Endodermal cell (in vitro differentiated cells): ENCODE data around the gene LAMA4. TPM values are rescaled to one million over a fixed set of nuclear protein-coding genes. Genes with fewer than 3 reads are reported as not detected.
"Not testable (repeated sequence)": the region's sequence is repeated elsewhere in the genome, so short reads cannot be mapped to it uniquely, and the experiment has no call there.

Experiments used
- DNase-seq: peaks from one replicate; pipeline ENCODE4 v3.0.0-alpha.2; 2017
- H3K27ac ChIP-seq: 2 replicates; pipeline ENCODE4 v1.5.1; 2013; ENCODE audit warnings: mild to moderate bottlenecking, low read depth, low read length, moderate library complexity
- H3K27me3 ChIP-seq: 2 replicates; pipeline ENCODE4 v1.6.1; 2013; ENCODE audit warnings: mild to moderate bottlenecking, low read length, moderate library complexity; ENCODE audit not compliant: insufficient read depth, control insufficient read depth, poor library complexity, severe bottlenecking
- H3K36me3 ChIP-seq: 2 replicates; pipeline ENCODE4 v1.7.0; 2013; ENCODE audit warnings: mild to moderate bottlenecking, low read length, moderate library complexity; ENCODE audit not compliant: control insufficient read depth, insufficient read depth
- H3K4me1 ChIP-seq: one replicate; pipeline ENCODE4 v1.7.0; 2013; ENCODE audit warnings: low read length; ENCODE audit not compliant: control insufficient read depth, insufficient read depth
- H3K4me3 ChIP-seq: 2 replicates; pipeline ENCODE4 v1.5.1; 2013; ENCODE audit warnings: mild to moderate bottlenecking, low read length, moderate library complexity
- H3K9ac ChIP-seq: 2 replicates; pipeline ENCODE4 v1.6.1; 2013; ENCODE audit warnings: mild to moderate bottlenecking, low read length, moderate library complexity; ENCODE audit not compliant: poor library complexity, severe bottlenecking; ENCODE audit errors: extremely low read depth
- H3K9me3 ChIP-seq: 2 replicates; pipeline ENCODE4 v1.6.1; 2013; ENCODE audit warnings: mild to moderate bottlenecking, low read length, moderate library complexity; ENCODE audit not compliant: control insufficient read depth
- H3K27ac Mint-ChIP-seq: 2 replicates; pipeline ENCODE4 v1.8.0; 2020; ENCODE audit warnings: mixed read lengths
- H3K27me3 Mint-ChIP-seq: 2 replicates; pipeline ENCODE4 v1.8.0; 2021; ENCODE audit warnings: mild to moderate bottlenecking, mixed read lengths; ENCODE audit not compliant: insufficient read depth
- H3K36me3 Mint-ChIP-seq: 2 replicates; pipeline ENCODE4 v1.8.0; 2020; ENCODE audit warnings: low read depth, mixed read lengths
- H3K4me1 Mint-ChIP-seq: 2 replicates; pipeline ENCODE4 v1.8.0; 2020; ENCODE audit warnings: mixed read lengths
- H3K4me3 Mint-ChIP-seq: 2 replicates; pipeline ENCODE4 v1.8.0; 2020; ENCODE audit warnings: mild to moderate bottlenecking, moderate library complexity, mixed read lengths
- H3K9me3 Mint-ChIP-seq: 2 replicates; pipeline ENCODE4 v1.8.0; 2020; ENCODE audit warnings: mild to moderate bottlenecking, mixed read lengths
- CTCF ChIP-seq: fragments of 200-600 bp; sonication (generic); conservative IDR thresholded peaks from 2 replicates; pipeline ENCODE4 v1.5.0; 2021; ENCODE audit warnings: antibody characterized with exemption, mild to moderate bottlenecking
- WGBS, 2 experiments: methylation state at CpG; one replicate each; pipeline versions ENCODE4 v1.1.5 to v1.1.7; 2013; ENCODE audit warnings: missing lambda C conversion rate in 2 of 2, mixed read lengths in 1 of 2; ENCODE audit not compliant: insufficient coverage in 1 of 2, insufficient read length in 1 of 2; 5-methylcytosine and 5-hydroxymethylcytosine counted together
- total RNA-seq, 2 donors: library from RNA; stranded (reverse); fragmentation: NEBNext Ultra II Directional in 1 of 2; extraction: Animal tissue kit (Norgen Biotek cat#: 25700) in 1 of 2; gene quantifications; 2 replicates in 1 of 2; 3 replicates in 1 of 2; pipeline ENCODE4 v1.2.1, GENCODE V29; 2021

Gene LAMA4
- total RNA-seq, 2 donors from 2014 or later: 0.24 to 3.7 TPM

DNA sequence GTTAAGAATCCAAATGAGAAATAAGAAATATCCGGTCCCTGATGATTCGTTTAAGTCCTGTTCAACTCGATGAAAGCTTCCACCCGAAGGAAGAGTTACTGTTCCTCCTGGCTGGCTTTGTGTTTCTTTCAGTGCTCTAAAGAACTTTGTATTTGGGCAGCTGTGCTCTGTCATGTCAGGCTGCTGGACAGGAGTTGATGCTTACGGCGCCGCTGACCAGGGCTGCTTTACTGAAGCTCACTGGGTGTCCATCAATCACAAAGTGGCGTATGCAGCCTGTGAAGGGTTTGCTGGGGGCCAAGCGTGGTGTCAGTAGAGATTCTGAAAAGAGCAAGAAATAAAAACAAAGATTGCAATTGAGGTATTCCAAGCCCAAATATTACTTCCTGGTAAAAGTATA, 145.1 kb downstream of the LAMA4 start:
- Histone ChIP-seq H3K4me3 (no peak overlapping the region), H3K9me3 (peaks cover 10% of the 10 kb centered on the region), H3K36me3 (no peaks in the 10 kb centered on the region), H3K9ac (no peak overlapping the region), H3K4me1 (peaks cover 10% of the 10 kb centered on the region), H3K27me3 (no peaks in the 10 kb centered on the region), H3K27ac (no peak overlapping the region)
- Mint-ChIP-seq H3K27ac (no peak overlapping the region), H3K9me3 (peaks cover 11% of the 10 kb centered on the region), H3K4me1 (peaks cover 15% of the 10 kb centered on the region), H3K4me3 (no peak overlapping the region), H3K27me3 (no peaks in the 10 kb centered on the region), H3K36me3 (peaks cover 3% of the 10 kb centered on the region)
- WGBS, 2 experiments: 69 to 90% methylated on average over 8 to 9 of the region's 9 CpGs
- DNase-seq: no peak
- TF ChIP-seq CTCF: no peak

DNA sequence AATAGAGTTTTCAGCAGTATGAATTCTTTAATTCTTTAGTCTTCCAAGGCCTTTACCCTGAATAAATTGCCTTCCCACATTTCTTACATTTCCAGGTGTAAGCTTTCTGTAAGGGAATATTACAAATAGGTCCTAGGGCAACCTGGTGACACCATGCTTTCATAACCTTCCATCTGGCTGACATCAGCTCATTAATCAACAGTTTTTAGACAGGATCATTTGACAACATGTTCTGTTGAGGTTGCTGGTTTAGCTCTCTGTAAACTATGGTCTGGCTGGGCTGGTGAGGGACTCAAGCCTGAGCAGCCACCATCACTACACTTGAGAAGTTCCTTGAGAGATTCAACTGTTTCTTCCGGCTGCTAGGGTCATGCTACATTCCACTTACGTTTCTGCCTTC, 147.8 kb downstream of the LAMA4 start:
- peaks cover 14% of the 10 kb centered on the region for H3K4me1 Mint-ChIP-seq
- WGBS, 2 experiments: 90% methylated on average over 2 of the region's 2 CpGs; no CpG with 5 or more reads in 1 of the 2 experiments
- H3K36me3 Mint-ChIP-seq: peaks cover 3% of the 10 kb centered on the region

GRCh38 chr6:112106026-112106425, 148.3 kb downstream of the LAMA4 start:
- DNase-seq, H3K9ac ChIP-seq, H3K36me3 ChIP-seq, H3K27me3 Mint-ChIP-seq, H3K4me3 Mint-ChIP-seq, H3K9me3 ChIP-seq, H3K27me3 ChIP-seq, H3K27ac Mint-ChIP-seq, H3K27ac ChIP-seq, H3K4me3 ChIP-seq, H3K36me3 Mint-ChIP-seq, H3K4me1 ChIP-seq: not testable (repeated sequence)
- Mint-ChIP-seq H3K9me3 (peaks cover 11% of the 10 kb centered on the region), H3K4me1 (peaks cover 18% of the 10 kb centered on the region)
- no CpG with 5 or more reads among the region's 2 CpGs for WGBS, 2 experiments

More for the DNA sequence above, 147.8 kb downstream of the LAMA4 start:
- Histone ChIP-seq H3K27me3 (no peaks in the 10 kb centered on the region), H3K36me3 (no peaks in the 10 kb centered on the region), H3K9me3 (peaks cover 10% of the 10 kb centered on the region), H3K27ac (no peak overlapping the region), H3K9ac (no peak overlapping the region), H3K4me3 (no peak overlapping the region), H3K4me1 (peaks cover 9% of the 10 kb centered on the region)
- H3K4me3 Mint-ChIP-seq: no peak overlapping the region
- no peak for DNase-seq
- TF ChIP-seq CTCF: no peak
- H3K9me3 Mint-ChIP-seq: peaks cover 11% of the 10 kb centered on the region
- H3K27ac Mint-ChIP-seq: no peak overlapping the region
- no peaks in the 10 kb centered on the region for H3K27me3 Mint-ChIP-seq

DNA sequence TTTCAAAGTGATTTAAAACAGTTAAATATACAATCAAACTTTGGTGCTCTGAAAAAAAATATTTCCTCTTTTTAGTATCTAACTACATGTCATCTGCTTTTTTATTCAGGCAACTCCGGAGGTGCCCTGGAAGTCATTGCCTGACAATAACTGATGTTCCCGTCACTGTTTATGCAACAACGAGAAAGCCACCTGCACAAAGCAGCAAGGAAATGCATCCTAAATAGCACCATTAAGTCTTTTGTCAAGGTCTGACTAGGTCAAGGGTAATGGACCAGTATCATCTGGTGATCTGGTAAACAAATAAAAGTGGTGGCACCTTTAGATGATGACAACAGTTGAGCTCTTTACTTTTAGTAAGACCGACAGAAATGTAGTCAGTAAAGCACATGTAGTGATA, 153.8 kb downstream of the LAMA4 start:
- no peaks in the 10 kb centered on the region for H3K27me3 Mint-ChIP-seq
- DNase-seq: no peak
- TF ChIP-seq CTCF: no peak
- no peak overlapping the region for H3K27ac ChIP-seq
- peaks cover 3% of the 10 kb centered on the region for H3K36me3 Mint-ChIP-seq
- no peak overlapping the region for H3K9ac ChIP-seq
- no peaks in the 10 kb centered on the region for H3K36me3 ChIP-seq
- 59 to 73% methylated on average over 3 to 4 of the region's 4 CpGs for WGBS, 2 experiments
- H3K9me3 ChIP-seq: peaks cover 9% of the 10 kb centered on the region
- H3K9me3 Mint-ChIP-seq: peaks cover 5% of the 10 kb centered on the region
- peak overlapping the region; percentile 41 for H3K27ac Mint-ChIP-seq
- no peak overlapping the region for H3K4me3 Mint-ChIP-seq
- H3K4me1 Mint-ChIP-seq: peaks cover 31% of the 10 kb centered on the region
- no peak overlapping the region for H3K4me3 ChIP-seq
- H3K27me3 ChIP-seq: no peaks in the 10 kb centered on the region
- H3K4me1 ChIP-seq: peaks cover 13% of the 10 kb centered on the region
